Mucosa of stomach (tissue), 1 donor: ENCODE measurements around the gene PRKN.

Experiments used
- H3K27me3 ChIP-seq: one replicate; pipeline ENCODE4 v1.7.0; 2013; ENCODE audit warnings: mild to moderate bottlenecking, low read length; ENCODE audit not compliant: control insufficient read depth, insufficient read depth
- H3K36me3 ChIP-seq: one replicate; pipeline ENCODE4 v1.7.0; 2013; ENCODE audit warnings: low read length; ENCODE audit not compliant: control insufficient read depth, insufficient read depth
- H3K4me1 ChIP-seq: one replicate; pipeline ENCODE4 v1.7.0; 2013; ENCODE audit warnings: mild to moderate bottlenecking, low read length; ENCODE audit not compliant: control insufficient read depth, insufficient read depth
- H3K4me3 ChIP-seq: one replicate; pipeline ENCODE4 v1.7.0; 2013; ENCODE audit warnings: low read length
- H3K9ac ChIP-seq: one replicate; pipeline ENCODE4 v1.7.0; 2013; ENCODE audit warnings: mild to moderate bottlenecking, low read length, moderate library complexity
- H3K9me3 ChIP-seq: one replicate; pipeline ENCODE4 v1.7.0; 2013; ENCODE audit warnings: mild to moderate bottlenecking, low read length, moderate library complexity; ENCODE audit not compliant: control insufficient read depth
- donor health status: Pancreatic carcinoma.

PRKN gene

DNA sequence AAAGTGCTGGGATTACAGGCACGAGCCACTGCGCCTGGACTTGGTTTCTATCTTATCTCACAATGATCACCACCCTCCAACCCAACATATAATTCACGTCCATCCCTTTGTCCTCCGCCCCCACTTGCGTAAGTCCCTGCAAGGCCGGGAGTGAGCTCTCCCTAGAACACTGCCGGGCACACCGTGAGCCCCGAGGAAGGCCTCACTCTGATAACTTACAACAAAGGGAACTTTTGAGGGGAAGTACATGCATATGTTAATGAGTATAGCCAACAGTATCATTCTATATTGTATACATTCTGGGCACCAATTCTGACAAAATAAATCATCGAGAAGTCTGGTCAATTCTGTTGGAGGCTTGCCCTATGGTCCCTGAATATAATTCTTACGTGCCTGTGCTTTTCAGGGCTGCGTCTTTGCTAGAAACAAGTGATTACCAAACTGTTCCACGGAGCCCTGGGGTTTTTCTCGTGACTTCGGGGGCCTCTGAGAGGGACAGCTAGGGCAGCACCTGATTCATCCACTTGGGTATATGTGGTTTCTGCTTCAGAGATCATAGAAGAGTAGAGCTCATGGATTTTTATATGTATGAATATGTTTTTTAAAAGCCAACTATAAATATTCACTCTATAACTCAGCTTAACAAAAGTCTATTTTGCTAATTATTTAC, 983.9 kb downstream of the PRKN start:
- Histone ChIP-seq H3K4me3 (no peak overlapping the region), H3K4me1 (peaks cover 4% of the 10 kb centered on the region), H3K9me3 (no peaks in the 10 kb centered on the region), H3K9ac (no peak overlapping the region), H3K27me3 (peaks cover 2% of the 10 kb centered on the region), H3K36me3 (no peaks in the 10 kb centered on the region)

GRCh38 chr6:161740486-161740885, 987.1 kb downstream of the PRKN start:
- Histone ChIP-seq H3K36me3 (no peaks in the 10 kb centered on the region), H3K9ac (no peak overlapping the region), H3K9me3 (no peaks in the 10 kb centered on the region), H3K4me3 (no peak overlapping the region), H3K4me1 (no peaks in the 10 kb centered on the region), H3K27me3 (no peaks in the 10 kb centered on the region)

DNA sequence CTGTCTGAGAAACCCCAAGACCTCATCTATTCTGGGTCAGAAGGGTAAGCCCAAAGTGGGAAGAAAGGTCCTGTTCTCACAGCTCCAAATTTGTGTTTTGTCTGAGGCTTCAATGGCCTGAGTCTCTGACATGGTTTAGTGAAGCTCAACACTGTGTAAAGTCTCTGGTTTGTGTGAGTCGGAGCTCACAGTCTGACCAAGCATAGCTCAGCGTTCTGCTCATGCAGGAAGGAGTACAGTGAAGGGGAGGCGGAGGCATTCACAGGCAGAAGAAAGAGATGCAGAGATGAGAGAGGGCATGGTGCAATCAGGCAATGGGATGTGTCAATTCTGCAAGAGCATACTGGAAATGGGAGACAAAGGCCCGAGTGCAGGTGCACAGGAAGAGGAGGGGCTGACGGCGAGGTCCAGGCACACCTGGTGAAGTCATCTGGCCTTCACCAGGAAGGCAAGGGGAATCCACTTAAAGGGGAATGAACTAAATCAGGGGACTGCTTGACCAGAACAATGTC, 990.7 kb downstream of the PRKN start:
- no peak overlapping the region for H3K4me3 ChIP-seq
- H3K36me3 ChIP-seq = no peaks in the 10 kb centered on the region
- no peaks in the 10 kb centered on the region for H3K4me1 ChIP-seq
- no peaks in the 10 kb centered on the region for H3K27me3 ChIP-seq
- H3K9me3 ChIP-seq = no peaks in the 10 kb centered on the region
- no peak overlapping the region for H3K9ac ChIP-seq

- Histone ChIP-seq H3K4me1 (no peaks in the 10 kb centered on the region), H3K9me3 (no peaks in the 10 kb centered on the region), H3K9ac (no peak overlapping the region), H3K36me3 (no peaks in the 10 kb centered on the region), H3K4me3 (no peak overlapping the region), H3K27me3 (no peaks in the 10 kb centered on the region)
These were observed 991.2 kb downstream of the PRKN start for GRCh38 chr6:161736326-161736725.

GRCh38 chr6:161732594-161732993, 995.0 kb downstream of the PRKN start:
- Histone ChIP-seq H3K9me3 (no peaks in the 10 kb centered on the region), H3K36me3 (no peaks in the 10 kb centered on the region), H3K4me3 (no peak overlapping the region), H3K9ac (no peak overlapping the region), H3K4me1 (no peaks in the 10 kb centered on the region), H3K27me3 (no peaks in the 10 kb centered on the region)

DNA sequence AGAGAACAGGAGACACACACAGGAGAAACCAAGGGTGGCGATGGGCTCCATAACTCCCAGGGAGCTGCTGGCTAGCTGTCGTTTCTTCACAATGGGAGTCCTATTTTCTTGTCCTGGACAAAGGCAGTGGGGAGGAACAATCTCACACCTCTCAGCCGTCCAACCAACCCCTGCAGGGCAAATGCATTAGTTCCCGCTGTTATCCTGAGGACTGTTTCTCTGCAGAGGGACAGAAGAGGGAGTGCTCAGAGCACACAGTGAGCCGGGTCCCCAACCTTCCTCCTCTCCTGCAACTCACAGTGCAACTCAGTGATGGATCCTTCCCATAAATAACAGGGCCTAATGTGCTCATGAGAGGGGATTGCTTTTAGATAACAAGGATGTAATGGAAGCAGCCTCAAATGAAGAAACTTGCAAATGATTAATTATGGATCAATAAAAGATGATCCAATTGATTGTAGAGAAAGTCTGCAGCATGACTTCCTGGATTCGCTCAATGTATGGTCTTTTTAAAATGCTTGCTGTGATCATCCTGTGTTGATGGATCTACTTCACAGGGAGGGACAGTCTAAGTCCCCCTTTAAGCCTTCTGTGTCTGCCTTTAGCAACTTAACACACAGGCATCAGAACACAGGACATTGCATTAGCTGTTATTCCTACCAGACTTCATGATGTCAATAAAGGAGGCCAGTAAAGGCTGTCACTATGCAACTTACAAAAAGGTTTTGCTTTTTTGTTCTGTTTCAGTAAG, 1000.3 kb downstream of the PRKN start:
- Histone ChIP-seq H3K36me3 (no peaks in the 10 kb centered on the region), H3K9ac (no peak overlapping the region), H3K9me3 (no peaks in the 10 kb centered on the region), H3K27me3 (no peaks in the 10 kb centered on the region), H3K4me1 (no peaks in the 10 kb centered on the region), H3K4me3 (no peak overlapping the region)

DNA sequence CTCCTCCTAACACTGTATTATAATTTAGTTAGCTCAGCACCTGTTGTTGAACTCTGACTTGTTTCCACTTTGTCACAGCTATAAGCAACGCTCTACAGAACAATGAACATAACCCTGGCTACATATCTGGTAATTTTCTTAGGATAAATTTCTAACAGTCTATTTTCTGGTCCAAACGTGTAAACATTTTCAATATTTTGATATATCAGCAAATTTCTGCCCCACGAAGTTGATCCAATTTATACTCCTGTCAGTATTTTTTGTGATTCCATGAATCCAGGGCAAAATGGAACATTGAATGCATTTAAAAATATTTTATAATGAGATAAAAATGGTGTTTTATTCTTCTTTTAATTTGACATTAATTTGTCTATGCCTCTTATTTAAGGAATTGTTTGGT, 1005.2 kb downstream of the PRKN start:
- Histone ChIP-seq H3K9me3 (no peaks in the 10 kb centered on the region), H3K27me3 (no peaks in the 10 kb centered on the region), H3K9ac (no peak overlapping the region), H3K4me3 (no peak overlapping the region), H3K4me1 (no peaks in the 10 kb centered on the region), H3K36me3 (no peaks in the 10 kb centered on the region)

- Histone ChIP-seq H3K36me3 (no peaks in the 10 kb centered on the region), H3K4me3 (no peak overlapping the region), H3K9ac (no peak overlapping the region), H3K4me1 (no peaks in the 10 kb centered on the region), H3K9me3 (no peaks in the 10 kb centered on the region), H3K27me3 (no peaks in the 10 kb centered on the region)
These were observed 1006.1 kb downstream of the PRKN start for GRCh38 chr6:161721511-161721910.

DNA sequence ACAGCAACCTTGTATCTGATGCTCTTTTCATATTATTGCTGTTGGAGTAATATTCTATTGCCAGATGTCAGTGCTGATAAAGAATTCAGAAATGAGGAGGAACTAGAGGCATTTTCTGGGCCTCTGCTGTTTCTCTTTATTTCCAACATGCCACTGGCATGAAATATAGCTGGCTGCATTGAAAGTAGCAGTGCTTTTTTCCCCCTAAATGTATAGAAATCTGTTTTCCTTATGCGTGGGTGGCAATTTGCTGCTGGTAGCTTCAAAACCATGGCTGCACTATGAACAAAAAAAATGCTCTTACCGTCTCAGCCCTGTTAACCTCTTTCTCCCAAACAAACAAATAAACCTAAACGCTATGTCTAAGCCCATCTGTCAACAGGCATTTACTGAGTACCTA, 1011.4 kb downstream of the PRKN start:
- H3K4me1 ChIP-seq = no peaks in the 10 kb centered on the region
- no peak overlapping the region for H3K4me3 ChIP-seq
- H3K9me3 ChIP-seq = no peaks in the 10 kb centered on the region
- H3K36me3 ChIP-seq = no peaks in the 10 kb centered on the region
- no peak overlapping the region for H3K9ac ChIP-seq
- no peaks in the 10 kb centered on the region for H3K27me3 ChIP-seq

- H3K4me3 ChIP-seq = no peak overlapping the region
- no peaks in the 10 kb centered on the region for H3K4me1 ChIP-seq
- no peak overlapping the region for H3K9ac ChIP-seq
- no peaks in the 10 kb centered on the region for H3K9me3 ChIP-seq
- no peaks in the 10 kb centered on the region for H3K36me3 ChIP-seq
- no peaks in the 10 kb centered on the region for H3K27me3 ChIP-seq
These were observed 1015.6 kb downstream of the PRKN start for GRCh38 chr6:161711938-161712337.

DNA sequence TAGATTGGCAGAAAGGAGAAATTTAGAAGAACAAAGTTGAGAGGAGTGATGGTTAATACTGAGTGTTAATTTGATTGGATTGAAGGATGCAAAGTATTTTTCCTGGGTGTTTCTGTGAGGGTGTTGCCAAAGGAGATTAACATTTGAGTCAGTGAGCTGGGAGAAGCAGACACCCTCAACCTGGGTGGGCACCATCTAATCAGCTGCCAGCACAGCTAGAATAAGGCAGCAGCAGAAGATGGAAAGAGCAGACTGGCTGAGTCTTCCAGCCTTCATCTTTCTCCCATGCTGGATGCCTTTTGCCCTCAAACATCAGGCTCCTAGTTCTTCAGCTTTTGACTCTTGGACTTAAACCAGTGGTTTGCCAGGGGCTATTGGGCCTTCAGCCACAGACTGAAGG, 1016.1 kb downstream of the PRKN start:
- Histone ChIP-seq H3K36me3 (no peaks in the 10 kb centered on the region), H3K9me3 (no peaks in the 10 kb centered on the region), H3K4me3 (no peak overlapping the region), H3K4me1 (no peaks in the 10 kb centered on the region), H3K9ac (no peak overlapping the region), H3K27me3 (no peaks in the 10 kb centered on the region)

GRCh38 chr6:161710698-161711097, 1016.9 kb downstream of the PRKN start:
- Histone ChIP-seq H3K9ac (no peak overlapping the region), H3K4me1 (no peaks in the 10 kb centered on the region), H3K36me3 (no peaks in the 10 kb centered on the region), H3K27me3 (no peaks in the 10 kb centered on the region), H3K4me3 (no peak overlapping the region), H3K9me3 (no peaks in the 10 kb centered on the region)
